Measurements from ENCODE around the gene RPTOR. TPM values are rescaled to one million over a fixed set of nuclear protein-coding genes. Genes with fewer than 3 reads are reported as not detected.

Gene RPTOR
- total RNA-seq, 2 experiments from 2014 or later: 48.1 to 87.8 TPM

- no TSS peak for BruUV-seq (replicated peaks)
- H3K4me1 ChIP-seq (ENCODE audit: insufficient read depth, low read length, poor library complexity, severe bottlenecking): peaks cover 92% of the 10 kb centered on the region
- no peak overlapping the region for H3K4me3 ChIP-seq (ENCODE audit: low read depth, low read length, poor library complexity, severe bottlenecking)
- intact Hi-C loops (cut with micrococcal nuclease; ENCODE audit: unreplicated experiment): no loop called here
- H3K27ac ChIP-seq (ENCODE audit: low read depth, low read length, poor library complexity, severe bottlenecking): no peak overlapping the region
- no peak for TF ChIP-seq CTCF (conservative IDR thresholded peaks at IDR 0.05; ENCODE audit: low read length)
- TF ChIP-seq EZH2phosphoT487 (IDR thresholded peaks at IDR 0.05; ENCODE audit: borderline replicate concordance, low read depth, low read length): no peak
- peaks cover 38% of the 10 kb centered on the region for H3K36me3 ChIP-seq (ENCODE audit: insufficient read depth, low read length)
- ChIA-PET CTCF (ENCODE audit: unreplicated experiment) (no interaction called here), POLR2A (no interaction called here)
- no peaks in the 10 kb centered on the region for H3K9me2 ChIP-seq (ENCODE audit: insufficient read depth, low read length)
- no peak for DNase-seq (ENCODE audit: low spot score)
- no peaks in the 10 kb centered on the region for H3K9me3 ChIP-seq (ENCODE audit: low read length)
- no peaks in the 10 kb centered on the region for H3K79me2 ChIP-seq (ENCODE audit: insufficient read depth, low read depth, low read length)
- H2AFZ ChIP-seq (ENCODE audit: low read length): no peak overlapping the region
- H3K4me2 ChIP-seq (ENCODE audit: low read length): no peak overlapping the region
- no peaks in the 10 kb centered on the region for H4K20me1 ChIP-seq (ENCODE audit: insufficient read depth, low read length)
Measured at GRCh38 chr17:80777274-80777673, 232.6 kb downstream of the RPTOR start.

- peaks cover 38% of the 10 kb centered on the region for H3K36me3 ChIP-seq (ENCODE audit: insufficient read depth, low read length)
- intact Hi-C loops (cut with micrococcal nuclease; ENCODE audit: unreplicated experiment): no loop called here
- H3K4me3 ChIP-seq (ENCODE audit: low read depth, low read length, poor library complexity, severe bottlenecking): no peak overlapping the region
- peaks cover 87% of the 10 kb centered on the region for H3K4me1 ChIP-seq (ENCODE audit: insufficient read depth, low read length, poor library complexity, severe bottlenecking)
- no peaks in the 10 kb centered on the region for H3K79me2 ChIP-seq (ENCODE audit: insufficient read depth, low read depth, low read length)
- TF ChIP-seq EZH2phosphoT487 (IDR thresholded peaks at IDR 0.05; ENCODE audit: borderline replicate concordance, low read depth, low read length) (no peak), CTCF (conservative IDR thresholded peaks at IDR 0.05; ENCODE audit: low read length) (no peak)
- H4K20me1 ChIP-seq (ENCODE audit: insufficient read depth, low read length): no peaks in the 10 kb centered on the region
- no peak overlapping the region for H2AFZ ChIP-seq (ENCODE audit: low read length)
- BruUV-seq (replicated peaks): no TSS peak
- ChIA-PET CTCF (ENCODE audit: unreplicated experiment) (no interaction called here), POLR2A (interaction anchor here (0.9 to 1.4 kb wide), 3 partner anchors 15 to 57 kb away, joined by 3 read pairs; no protein-coding TSS in a partner anchor)
- H3K9me2 ChIP-seq (ENCODE audit: insufficient read depth, low read length): no peaks in the 10 kb centered on the region
- no peak for DNase-seq (ENCODE audit: low spot score)
- H3K27ac ChIP-seq (ENCODE audit: low read depth, low read length, poor library complexity, severe bottlenecking): peak overlapping the region; percentile 93
- peak overlapping the region; percentile 76; the same call in 1 of the 2 replicates for H3K4me2 ChIP-seq (ENCODE audit: low read length)
- no peaks in the 10 kb centered on the region for H3K9me3 ChIP-seq (ENCODE audit: low read length)
Measured at GRCh38 chr17:80778716-80779115, 234.1 kb downstream of the RPTOR start.

- BruUV-seq (replicated peaks): no TSS peak
Measured at GRCh38 chr17:80779336-80779735, 234.7 kb downstream of the RPTOR start.

More at GRCh38 chr17:80779336-80779735, 234.7 kb downstream of the RPTOR start:
- Histone ChIP-seq H3K36me3 (ENCODE audit: insufficient read depth, low read length) (peaks cover 32% of the 10 kb centered on the region), H3K27ac (ENCODE audit: low read depth, low read length, poor library complexity, severe bottlenecking) (peak overlapping the region; percentile 93), H3K4me1 (ENCODE audit: insufficient read depth, low read length, poor library complexity, severe bottlenecking) (peaks cover 81% of the 10 kb centered on the region), H3K79me2 (ENCODE audit: insufficient read depth, low read depth, low read length) (no peaks in the 10 kb centered on the region), H3K9me3 (ENCODE audit: low read length) (no peaks in the 10 kb centered on the region), H4K20me1 (ENCODE audit: insufficient read depth, low read length) (no peaks in the 10 kb centered on the region), H3K9me2 (ENCODE audit: insufficient read depth, low read length) (no peaks in the 10 kb centered on the region), H3K4me3 (ENCODE audit: low read depth, low read length, poor library complexity, severe bottlenecking) (no peak overlapping the region), H2AFZ (ENCODE audit: low read length) (no peak overlapping the region), H3K4me2 (ENCODE audit: low read length) (peak overlapping the region; percentile 76)
- POLR2A ChIA-PET: interaction anchor here (0.5 to 1.2 kb wide), 3 partner anchors 11 to 80 kb away, joined by 3 to 4 read pairs (median 3); no protein-coding TSS in a partner anchor
- intact Hi-C loops (cut with micrococcal nuclease; ENCODE audit: unreplicated experiment): no loop called here
- CTCF ChIA-PET (ENCODE audit: unreplicated experiment): no interaction called here
- no peak for DNase-seq (ENCODE audit: low spot score)
- TF ChIP-seq EZH2phosphoT487 (IDR thresholded peaks at IDR 0.05; ENCODE audit: borderline replicate concordance, low read depth, low read length): no peak
- TF ChIP-seq CTCF (conservative IDR thresholded peaks at IDR 0.05; ENCODE audit: low read length): no peak

Data from OCI-LY7 (cell line).